GM13977 (cell line): ENCODE results near the gene NCOA1.

ENCODE experiments used
- DNase-seq: peaks from one replicate; pipeline ENCODE4 v3.0.0; 2012; ENCODE audit warnings: low spot score
- in situ Hi-C: fragments of 300-500 bp; cut with MboI; formaldehyde crosslinking; loops from one replicate; pipeline ENCODE4 v1.12.0; 2022; ENCODE audit warnings: low sequenced_read_pairs, low pct_unique_long_range_greater_than_20kb, mixed read lengths, inconsistent platforms; ENCODE audit not compliant: unreplicated experiment
- TF ChIP-seq, protein P1 (sequence below): IDR thresholded peaks from 2 replicates; pipeline ENCODE4 v1.5.1; 2012; ENCODE audit warnings: mild to moderate bottlenecking, control low read depth; ENCODE audit not compliant: insufficient read depth; ENCODE audit errors: extremely low read depth, missing control alignments

NCOA1 gene

DNA sequence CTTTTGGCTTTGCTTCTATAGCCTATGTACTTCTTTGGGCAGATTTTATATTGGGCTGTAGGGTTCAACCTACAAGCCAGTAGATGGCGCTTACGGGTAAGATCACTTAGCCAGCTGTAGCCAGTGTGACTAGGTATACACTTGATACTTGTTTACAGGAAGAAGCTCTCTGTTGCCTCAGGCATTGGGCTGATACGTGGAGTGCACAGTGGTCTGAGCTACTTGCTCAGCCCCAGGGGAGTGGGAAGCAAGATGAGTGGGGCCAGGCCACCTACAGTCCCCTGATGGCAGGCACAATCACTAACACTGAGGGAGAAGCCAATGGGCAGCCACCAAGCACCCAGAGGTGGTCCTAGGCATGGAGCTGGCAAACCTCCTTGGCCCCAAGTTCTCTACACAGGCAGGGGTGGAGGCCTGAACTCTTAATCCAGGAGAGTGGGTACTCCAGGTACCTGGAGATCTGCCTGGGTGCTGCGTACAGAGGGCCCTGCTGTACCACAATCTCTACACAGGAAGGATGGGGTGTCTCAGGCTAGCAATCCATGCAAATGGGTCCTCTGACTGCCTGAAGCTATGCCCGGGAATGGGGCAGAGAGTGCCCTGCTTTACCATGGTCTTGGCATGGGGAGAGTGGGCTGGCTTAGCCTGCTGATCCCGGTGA is 122.2 kb downstream of the NCOA1 start:
- TF ChIP-seq, protein P1, sequence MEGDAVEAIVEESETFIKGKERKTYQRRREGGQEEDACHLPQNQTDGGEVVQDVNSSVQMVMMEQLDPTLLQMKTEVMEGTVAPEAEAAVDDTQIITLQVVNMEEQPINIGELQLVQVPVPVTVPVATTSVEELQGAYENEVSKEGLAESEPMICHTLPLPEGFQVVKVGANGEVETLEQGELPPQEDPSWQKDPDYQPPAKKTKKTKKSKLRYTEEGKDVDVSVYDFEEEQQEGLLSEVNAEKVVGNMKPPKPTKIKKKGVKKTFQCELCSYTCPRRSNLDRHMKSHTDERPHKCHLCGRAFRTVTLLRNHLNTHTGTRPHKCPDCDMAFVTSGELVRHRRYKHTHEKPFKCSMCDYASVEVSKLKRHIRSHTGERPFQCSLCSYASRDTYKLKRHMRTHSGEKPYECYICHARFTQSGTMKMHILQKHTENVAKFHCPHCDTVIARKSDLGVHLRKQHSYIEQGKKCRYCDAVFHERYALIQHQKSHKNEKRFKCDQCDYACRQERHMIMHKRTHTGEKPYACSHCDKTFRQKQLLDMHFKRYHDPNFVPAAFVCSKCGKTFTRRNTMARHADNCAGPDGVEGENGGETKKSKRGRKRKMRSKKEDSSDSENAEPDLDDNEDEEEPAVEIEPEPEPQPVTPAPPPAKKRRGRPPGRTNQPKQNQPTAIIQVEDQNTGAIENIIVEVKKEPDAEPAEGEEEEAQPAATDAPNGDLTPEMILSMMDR: peak; percentile 66
- in situ Hi-C loops: loop anchor here (25.0 kb wide), 1 partner anchor 174 kb away; the partner anchor contains the start of genes CENPO and PTRHD1
- DNase-seq: peak; percentile 39

DNA sequence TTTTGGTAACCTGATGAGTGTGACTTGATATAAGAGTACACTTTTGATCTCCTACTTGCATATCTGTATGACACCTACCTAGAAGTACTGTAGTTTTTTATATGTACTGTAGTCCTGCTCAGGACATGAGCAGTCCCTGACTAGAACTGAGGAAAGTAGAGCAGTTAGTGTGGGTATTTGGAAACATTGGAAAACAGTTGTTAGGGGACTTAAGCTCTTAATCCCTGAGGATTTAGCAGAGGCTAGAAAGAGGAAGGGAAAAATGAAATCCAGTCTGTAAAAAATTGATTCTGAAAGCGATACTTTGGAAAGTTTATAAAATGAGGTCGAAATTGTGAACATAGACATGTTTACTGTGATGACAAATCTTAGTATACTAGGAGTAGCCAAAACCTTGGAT is 125.6 kb downstream of the NCOA1 start:
- TF ChIP-seq, protein P1: no peak
- in situ Hi-C loops: loop anchor here (25.0 kb wide), 1 partner anchor 171 kb away; the partner anchor contains the start of genes CENPO and PTRHD1
- DNase-seq: no peak

DNA sequence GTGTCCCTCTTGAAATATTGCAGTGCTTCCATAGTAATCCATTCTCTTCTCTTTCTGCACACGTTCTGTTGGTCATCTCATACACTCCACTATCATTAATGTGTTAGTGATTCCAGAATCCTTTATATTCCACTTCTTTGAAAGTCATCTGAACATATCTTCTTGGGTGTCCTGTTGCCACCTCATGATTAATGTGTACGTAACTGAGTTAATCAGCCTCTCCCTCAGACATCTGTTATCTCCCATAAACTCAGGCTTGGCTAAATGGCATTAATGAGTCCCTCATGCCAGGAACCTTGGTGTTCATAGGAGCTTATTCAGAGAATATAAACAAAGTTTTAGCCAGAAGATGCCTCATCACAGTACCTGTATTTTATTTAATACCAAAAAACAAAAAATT is 126.4 kb downstream of the NCOA1 start:
- TF ChIP-seq, protein P1: no peak
- in situ Hi-C loops: loop anchor here (25.0 kb wide), 1 partner anchor 170 kb away; the partner anchor contains the start of genes CENPO and PTRHD1
- DNase-seq: no peak

DNA sequence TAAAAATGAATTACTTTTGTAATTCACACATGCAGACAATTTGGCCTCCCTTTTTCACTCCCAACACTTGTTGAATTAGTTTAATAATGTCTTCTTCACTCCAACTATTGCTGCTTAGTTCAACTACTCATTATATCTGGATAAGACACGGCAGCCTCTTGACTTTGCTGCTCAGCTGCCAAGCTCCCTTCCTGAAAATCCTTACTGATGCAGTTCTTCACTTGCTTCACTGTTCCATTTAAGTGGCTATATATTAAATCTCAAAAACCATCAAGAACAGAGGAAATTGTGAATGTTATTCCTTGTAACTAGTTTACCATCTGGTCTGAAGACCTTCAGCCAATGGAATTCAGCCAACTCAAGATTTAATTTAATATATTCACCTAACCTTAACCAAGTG is 127.1 kb downstream of the NCOA1 start:
- DNase-seq: no peak
- in situ Hi-C loops: loop anchor here (25.0 kb wide), 1 partner anchor 169 kb away; the partner anchor contains the start of genes CENPO and PTRHD1
- TF ChIP-seq, protein P1: no peak

DNA sequence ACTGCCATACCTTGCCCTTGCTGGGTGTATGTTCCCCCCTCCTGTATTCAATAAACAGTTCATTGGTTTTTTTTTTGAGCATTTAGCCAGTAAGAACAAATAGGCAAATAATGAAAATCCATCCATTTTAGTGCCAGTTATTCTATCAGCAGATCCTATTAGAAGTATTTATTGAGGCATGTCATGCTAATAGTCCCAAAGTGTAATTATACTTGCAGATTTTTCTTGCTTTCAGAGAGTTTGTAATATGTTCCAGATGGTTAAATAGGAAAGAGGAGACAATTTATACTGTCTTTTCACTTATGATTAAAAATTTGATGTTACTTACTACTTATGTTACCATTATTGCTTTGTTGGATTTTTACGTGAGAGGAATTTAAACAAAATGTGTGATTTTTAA is 127.6 kb downstream of the NCOA1 start:
- no peak for DNase-seq
- TF ChIP-seq, protein P1: no peak
- in situ Hi-C loops: loop anchor here (25.0 kb wide), 1 partner anchor 169 kb away; the partner anchor contains the start of genes CENPO and PTRHD1

DNA sequence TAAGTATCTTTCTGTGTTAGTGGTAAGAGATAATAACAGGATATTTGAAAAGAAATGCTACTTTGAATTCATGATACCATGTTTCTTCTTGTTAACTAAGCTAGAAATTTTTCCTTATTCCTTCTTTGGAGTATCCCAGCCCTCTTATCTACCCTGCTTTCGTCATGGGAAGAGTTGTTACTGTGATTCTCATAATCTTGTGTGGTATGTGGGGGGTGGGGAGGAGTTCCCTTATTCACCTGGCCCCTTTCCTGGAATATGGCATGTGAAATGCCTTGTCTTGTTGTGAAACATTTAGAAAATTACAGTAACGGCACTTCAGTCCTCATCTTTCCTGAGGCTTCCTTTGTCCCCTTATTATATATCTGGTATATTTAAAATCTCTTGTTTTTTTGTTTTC is 129.9 kb downstream of the NCOA1 start:
- in situ Hi-C loops: loop anchor here (25.0 kb wide), 1 partner anchor 166 kb away; the partner anchor contains the start of genes CENPO and PTRHD1
- no peak for DNase-seq
- TF ChIP-seq, protein P1: no peak
